HepG2 (cell line): Measurements from ENCODE around the gene ZAR1L.

ENCODE experiments used
- SMAD3 ChIP-seq: sonication (generic); formaldehyde crosslinking; IDR thresholded peaks from 2 replicates; pipeline ENCODE4 v1.4.0; 2020; ENCODE audit warnings: missing genetic modification reagents
- TAF15 ChIP-seq: fragments of 200-400 bp; formaldehyde crosslinking; IDR thresholded peaks from one replicate; pipeline ENCODE4 v1.6.1; 2018; ENCODE audit warnings: mild to moderate bottlenecking, low read depth, low read length; ENCODE audit not compliant: poor library complexity, severe bottlenecking
- ZNF749 ChIP-seq: sonication (generic); formaldehyde crosslinking; IDR thresholded peaks from 2 replicates; pipeline ENCODE4 v1.8.0; 2022; ENCODE audit warnings: mild to moderate bottlenecking, missing genetic modification reagents, moderate library complexity, borderline replicate concordance
- TF ChIP-seq, protein P1 (sequence below): sonication (generic); formaldehyde crosslinking; IDR thresholded peaks from 2 replicates; pipeline ENCODE4 v1.5.0; 2020; ENCODE audit warnings: mild to moderate bottlenecking, missing genetic modification reagents, moderate library complexity

DNA sequence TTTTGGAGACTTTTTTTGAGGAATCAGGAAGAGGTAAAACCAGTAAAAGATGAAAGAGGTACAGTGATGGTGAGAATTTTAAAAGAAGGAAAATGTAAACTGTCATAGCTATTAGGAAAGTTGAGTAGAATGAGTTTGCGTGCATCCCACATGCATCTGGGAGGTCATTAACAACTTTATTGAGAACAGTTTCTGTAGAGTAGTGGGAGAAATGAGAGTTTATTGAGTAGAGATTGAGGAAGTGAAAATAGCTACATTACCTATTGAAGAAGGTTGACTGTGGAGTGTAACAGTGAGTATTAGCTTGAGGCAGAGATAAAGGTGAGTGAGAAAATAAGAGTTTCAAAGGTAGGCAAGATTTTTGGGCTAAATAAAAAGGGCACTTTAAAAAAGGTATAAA, 38.9 kb upstream of the ZAR1L start:
- no peak for TF ChIP-seq ZNF749
- no peak for TF ChIP-seq TAF15
- TF ChIP-seq, protein P1, sequence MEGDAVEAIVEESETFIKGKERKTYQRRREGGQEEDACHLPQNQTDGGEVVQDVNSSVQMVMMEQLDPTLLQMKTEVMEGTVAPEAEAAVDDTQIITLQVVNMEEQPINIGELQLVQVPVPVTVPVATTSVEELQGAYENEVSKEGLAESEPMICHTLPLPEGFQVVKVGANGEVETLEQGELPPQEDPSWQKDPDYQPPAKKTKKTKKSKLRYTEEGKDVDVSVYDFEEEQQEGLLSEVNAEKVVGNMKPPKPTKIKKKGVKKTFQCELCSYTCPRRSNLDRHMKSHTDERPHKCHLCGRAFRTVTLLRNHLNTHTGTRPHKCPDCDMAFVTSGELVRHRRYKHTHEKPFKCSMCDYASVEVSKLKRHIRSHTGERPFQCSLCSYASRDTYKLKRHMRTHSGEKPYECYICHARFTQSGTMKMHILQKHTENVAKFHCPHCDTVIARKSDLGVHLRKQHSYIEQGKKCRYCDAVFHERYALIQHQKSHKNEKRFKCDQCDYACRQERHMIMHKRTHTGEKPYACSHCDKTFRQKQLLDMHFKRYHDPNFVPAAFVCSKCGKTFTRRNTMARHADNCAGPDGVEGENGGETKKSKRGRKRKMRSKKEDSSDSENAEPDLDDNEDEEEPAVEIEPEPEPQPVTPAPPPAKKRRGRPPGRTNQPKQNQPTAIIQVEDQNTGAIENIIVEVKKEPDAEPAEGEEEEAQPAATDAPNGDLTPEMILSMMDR (CRISPR knock-in tag): no peak
- no peak for TF ChIP-seq SMAD3 (CRISPR knock-in tag)
